K562 (cell line): ENCODE data around the gene MCCC2. TPM values are rescaled to one million over a fixed set of nuclear protein-coding genes. Genes with fewer than 3 reads are reported as not detected.
A peak's percentile ranks its signal among the peaks of the same experiment; 100 is the strongest.

Experiments
- ATAC-seq: fragments of 200-7000 bp; cut with Tn5 transposase; 3 replicates; pipeline ENCODE4 v1.9.1; 2020; ENCODE audit warnings: moderate library complexity
- BruUV-seq: library from RNA; stranded (reverse); fragments of 400-500 nt; replicated peaks from 2 replicates; lab custom pipeline; 2021; lab: Mats Ljungman, UMichigan
- CTCF ChIA-PET: fragments of 300-600 bp; formaldehyde crosslinking; extraction: SDS; loops from one replicate; lab custom pipeline; 2021; ENCODE audit warnings: low intra/inter-chr PET ratio; lab: Yijun Ruan, JAX
- POLR2A ChIA-PET: fragments of 300-600, 350-650 bp; sonication (Branson Sonifier 250); formaldehyde crosslinking; extraction: SDS; loops from one replicate; lab custom pipeline; 2021; ENCODE audit warnings: antibody characterized with exemption, inconsistent platforms; lab: Yijun Ruan, JAX
- DNase-seq, 4 experiments: peaks; one replicate each; pipeline versions ENCODE4 v3.0.0 to v3.0.0-alpha.2; 2011 to 2018; ENCODE audit warnings: low spot score in 3 of 4, mixed read lengths in 3 of 4; ENCODE audit errors: extremely low read depth in 1 of 4
- FAIRE-seq: peaks from 2 replicates; lab custom pipeline; 2011; peaks lifted over from hg19 to GRCh38; lab: Jason Lieb, UNC
- H2AFZ ChIP-seq: 2 replicates; pipeline ENCODE4 v1.6.0; 2011; ENCODE audit warnings: low read depth, low read length, control low read depth, inconsistent platforms
- H3K27ac ChIP-seq: fragments of 200-600 bp; 3 replicates; pipeline ENCODE4 v1.8.0; 2011; ENCODE audit warnings: low read depth, mild to moderate bottlenecking, control low read depth, inconsistent platforms, low read length, moderate library complexity, mixed read lengths; ENCODE audit errors: extremely low read depth
- H3K27me3 ChIP-seq, 2 experiments: fragments of 300-600 bp in 1 of 2; 2 replicates in 1 of 2; 3 replicates in 1 of 2; pipeline versions ENCODE4 v1.6.0 to v1.8.0; 2011; ENCODE audit warnings: inconsistent platforms in 2 of 2, low read length in 2 of 2, mild to moderate bottlenecking in 1 of 2, mixed read lengths in 1 of 2, moderate library complexity in 1 of 2; ENCODE audit not compliant: control insufficient read depth in 2 of 2, insufficient read depth in 2 of 2
- H3K36me3 ChIP-seq: fragments of 300-600 bp; 3 replicates; pipeline ENCODE4 v1.8.0; 2011; ENCODE audit warnings: mild to moderate bottlenecking, low read length, inconsistent platforms; ENCODE audit not compliant: control insufficient read depth, insufficient read depth
- H3K4me1 ChIP-seq, 2 experiments: fragments of 200-600 bp in 1 of 2; replicated peaks in 1 of 2; 2 replicates in 1 of 2; 3 replicates in 1 of 2; pipeline versions ENCODE4 v1.5.1 to v1.8.0; 2011; ENCODE audit warnings: inconsistent platforms in 2 of 2, low read length in 2 of 2, mild to moderate bottlenecking in 1 of 2, mixed read lengths in 1 of 2, moderate library complexity in 1 of 2; ENCODE audit not compliant: control insufficient read depth in 2 of 2, insufficient read depth in 2 of 2
- H3K4me2 ChIP-seq: 2 replicates; pipeline ENCODE4 v1.6.1; 2011; ENCODE audit warnings: low read length, control low read depth, inconsistent platforms, mixed read lengths; ENCODE audit not compliant: insufficient read depth
- H3K4me3 ChIP-seq: fragments of 200-600 bp; sonication (generic), shearing (Covaris generic); 2 replicates; pipeline ENCODE4 v1.5.1; 2016; ENCODE audit warnings: control low read depth, inconsistent platforms
- H3K79me2 ChIP-seq: fragments of 200-600 bp; 3 replicates; pipeline ENCODE4 v1.8.0; 2011; ENCODE audit warnings: low read length, inconsistent platforms; ENCODE audit not compliant: control insufficient read depth, insufficient read depth
- H3K9ac ChIP-seq, 2 experiments: 2 replicates each; pipeline versions ENCODE4 v1.6.0 to v1.6.1; 2011; ENCODE audit warnings: low read depth in 2 of 2, low read length in 2 of 2, control low read depth in 1 of 2, inconsistent platforms in 1 of 2, mild to moderate bottlenecking in 1 of 2, mixed read lengths in 1 of 2; ENCODE audit not compliant: insufficient read depth in 1 of 2
- H3K9me1 ChIP-seq: one replicate; pipeline ENCODE4 v1.6.0; 2011; ENCODE audit warnings: inconsistent platforms, mild to moderate bottlenecking, low read length, moderate library complexity; ENCODE audit not compliant: control insufficient read depth, insufficient read depth
- H3K9me3 ChIP-seq: replicated peaks from 2 replicates; pipeline ENCODE4 v1.5.1; 2011; ENCODE audit warnings: low read depth, low read length, inconsistent platforms; ENCODE audit not compliant: control insufficient read depth, insufficient read depth
- H4K20me1 ChIP-seq: replicated peaks from 2 replicates; pipeline ENCODE4 v1.6.1; 2011; ENCODE audit warnings: low read length, inconsistent platforms, mixed read lengths; ENCODE audit not compliant: control insufficient read depth, insufficient read depth
- CGGBP1 ChIP-seq: fragments of 250-450 bp; sonication (Bioruptor Pico); IDR thresholded peaks from 2 replicates; pipeline ENCODE4 v1.9.0; 2021; ENCODE audit warnings: mild to moderate bottlenecking
- HDAC6 ChIP-seq: IDR thresholded peaks from 2 replicates; pipeline ENCODE4 v1.6.1; 2012; ENCODE audit warnings: low read depth, mild to moderate bottlenecking, control low read depth, inconsistent platforms, low read length, moderate library complexity
- MTA1 ChIP-seq: fragments of 450-650 bp; IDR thresholded peaks from 2 replicates; pipeline ENCODE4 v1.6.1; 2017; ENCODE audit warnings: borderline replicate concordance
- PHF8 ChIP-seq: fragments of 200-600 bp; sonication (generic); IDR thresholded peaks from 2 replicates; pipeline ENCODE4 v1.6.1; 2012; ENCODE audit warnings: mixed run types, mild to moderate bottlenecking, inconsistent platforms, low read length, moderate library complexity, borderline replicate concordance
- REST ChIP-seq, 2 experiments: fragments of 450-650 bp; formaldehyde crosslinking in 1 of 2; IDR thresholded peaks; 2 replicates each; pipeline versions ENCODE4 v1.4.0 to v1.6.1; 2014 to 2020; ENCODE audit warnings: mild to moderate bottlenecking in 2 of 2, borderline replicate concordance in 1 of 2, low read depth in 1 of 2
- ZNF253 ChIP-seq: fragments of 250-450 bp; sonication (Bioruptor Pico); conservative IDR thresholded peaks from 2 replicates; pipeline ENCODE4 v1.6.1; 2021; ENCODE audit warnings: mild to moderate bottlenecking
- ZNF408 ChIP-seq: fragments of 250-450 bp; sonication (Bioruptor Pico); IDR thresholded peaks from 2 replicates; pipeline ENCODE4 v1.4.0; 2020; ENCODE audit warnings: low read depth, mild to moderate bottlenecking, moderate library complexity
- ZNF431 ChIP-seq: sonication (generic); formaldehyde crosslinking; IDR thresholded peaks from 2 replicates; pipeline ENCODE4 v1.8.0; 2022; ENCODE audit warnings: mild to moderate bottlenecking, missing genetic modification reagents
- ZNF584 ChIP-seq: fragments of 200-800 bp; sonication (Bioruptor generic); IDR thresholded peaks from 2 replicates; pipeline ENCODE4 v1.6.1; 2016; ENCODE audit warnings: low read depth, mild to moderate bottlenecking, missing genetic modification characterization, missing compliant biosample characterization
- WGBS: fragments of 100-300 bp; shearing (Covaris generic); methylation state at CpG from one replicate; pipeline ENCODE4 v1.1.6; 2016; ENCODE audit warnings: low coverage, mixed read lengths; ENCODE audit not compliant: insufficient coverage; ENCODE audit errors: missing lambda C conversion rate; 5-methylcytosine and 5-hydroxymethylcytosine counted together
- in situ Hi-C: fragments of 300-500 bp; cut with MboI; formaldehyde crosslinking; loops from 4 replicates; pipeline ENCODE4 v1.15.0; 2018; ENCODE audit warnings: inconsistent platforms, mixed read lengths
- intact Hi-C: fragments of 100-400 bp; cut with micrococcal nuclease; formaldehyde crosslinking; loops from 2 replicates; pipeline ENCODE4 v1.14.2; 2022
- polyA plus RNA-seq, 8 experiments: library from polyadenylated mRNA; depleted of rRNA in 4 of 8; stranded (reverse) in 5 of 8; unstranded in 3 of 8; fragments of >200 nt; fragmentation: Nextera tagmentation in 2 of 8; fragmentation: Illumina TruSeq in 1 of 8; extraction: Ambion mirVana in 2 of 8; extraction: Trizol in 1 of 8; gene quantifications; 2 replicates each; pipeline versions ENCODE4 v1.2.1 to v1.2.3, GENCODE V29; 2011 to 2014; ENCODE audit warnings: inconsistent platforms in 1 of 8, missing spikeins in 1 of 8
- total RNA-seq, 7 experiments: library from RNA; depleted of rRNA in 6 of 7; stranded (reverse); fragments of >200 nt in 6 of 7; fragmentation: Illumina TruSeq in 2 of 7; extraction: Trizol in 2 of 7; gene quantifications; 2 replicates each; pipeline versions ENCODE4 v1.2.1 to v1.2.3, GENCODE V29; 2011 to 2021; ENCODE audit warnings: low replicate concordance in 1 of 7

Gene MCCC2
- total and polyA plus RNA-seq, 9 of the 15 experiments (the other 6 are each of a cell fraction or from before 2014, with no cell fraction given) = 17.1 to 77.9 (median 52.5) TPM

GRCh38 chr5:71658916-71659662 lies 71.9 kb downstream of the MCCC2 start:
- no TSS peak for BruUV-seq
- no peak for FAIRE-seq
- H3K4me2 ChIP-seq = no peak overlapping the region
- no peak overlapping the region for H2AFZ ChIP-seq
- no peak overlapping the region for H3K9ac ChIP-seq
- peaks cover 2 to 4% of the 10 kb centered on the region in 2 experiments; a peak in 2 of 5 replicates for H3K27me3 ChIP-seq
- H4K20me1 ChIP-seq = no peaks in the 10 kb centered on the region
- no peaks in the 10 kb centered on the region for H3K9me3 ChIP-seq
- in situ Hi-C loops (no loop called here), intact Hi-C loops (loop anchor here (2.0 kb wide), 1 partner anchor 100 kb away; no protein-coding TSS in a partner anchor)
- WGBS = 33% methylated on average over 3 of the region's 3 CpGs
- H3K4me3 ChIP-seq = no peak overlapping the region
- peaks cover 21% of the 10 kb centered on the region; the same call in 1 of the 3 replicates for H3K36me3 ChIP-seq
- H3K9me1 ChIP-seq = no peaks in the 10 kb centered on the region
- CTCF ChIA-PET = interaction anchor here (0.6 kb wide), 1 partner anchor 124 kb away, joined by 4 read pairs; no protein-coding TSS in a partner anchor
- no peaks in the 10 kb centered on the region for H3K79me2 ChIP-seq
- no peaks in the 10 kb centered on the region for H3K4me1 ChIP-seq
- POLR2A ChIA-PET = interaction anchor here (1.7 kb wide), 1 partner anchor 9 kb away, joined by 6 read pairs; no protein-coding TSS in a partner anchor
- no peak overlapping the region for H3K27ac ChIP-seq
- peak; percentile 12 to 36 (median 26) for DNase-seq
- ATAC-seq = no peak
- TF ChIP-seq ZNF584 (CRISPR knock-in tag) (no peak), HDAC6 (no peak), REST (IDR thresholded peaks at IDR 0.05; ENCODE audit: borderline replicate concordance) (0 out of 2 replicates have a peak, but pooled peaks have one; percentile 8), REST (CRISPR knock-in tag; IDR thresholded peaks at IDR 0.05; ENCODE audit: low read depth) (no peak), ZNF408 (no peak), MTA1 (no peak), ZNF431 (CRISPR knock-in tag) (no peak), CGGBP1 (CRISPR knock-in tag) (no peak), PHF8 (no peak), ZNF253 (no peak)
